HCEC 1CT (cell line): ENCODE measurements around the gene JUP.

Experiments
- DNase-seq: peaks from one replicate; pipeline ENCODE4 v3.0.0-alpha.2; 2017

JUP gene

GRCh38 chr17:41717408-41718286 lies 68.9 kb downstream of the JUP start:
- DNase-seq: no peak

- no peak for DNase-seq
Measured at GRCh38 chr17:41711669-41712400, 74.7 kb downstream of the JUP start, which contains the start of gene GAST. GAST (plus strand) TSS chr17:41712331; CDS start chr17:41715437, 3,106 bp downstream.

DNA sequence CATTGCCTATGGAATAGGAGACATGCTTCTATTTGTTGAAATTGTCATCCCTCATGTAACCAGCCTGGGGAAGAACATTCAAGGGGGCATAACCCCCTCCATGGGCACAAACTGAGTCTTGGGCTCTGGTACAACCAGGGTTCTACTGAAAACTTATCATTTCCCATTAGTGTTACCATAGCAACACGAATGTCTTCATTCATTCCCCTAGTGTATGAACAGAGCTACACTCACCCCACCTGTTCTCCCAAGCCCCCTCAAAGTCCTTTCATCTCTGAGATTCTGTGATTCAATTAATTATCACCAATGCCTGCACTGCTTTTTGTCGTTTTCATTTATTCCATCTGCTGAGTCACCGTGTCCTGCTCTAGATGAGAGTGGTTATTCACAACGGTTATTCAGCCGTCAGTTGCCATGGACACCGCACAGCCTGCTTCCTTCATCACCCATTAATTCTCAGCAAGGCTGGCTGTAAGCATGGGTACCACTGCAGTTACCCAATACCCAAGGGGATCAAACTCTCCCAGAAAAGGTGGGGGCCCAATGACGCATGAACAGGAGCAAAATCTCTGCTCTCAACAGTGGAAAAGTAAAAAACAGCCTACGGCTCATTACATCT lies 75.9 kb downstream of the JUP start:
- DNase-seq: peak; percentile 21

DNA sequence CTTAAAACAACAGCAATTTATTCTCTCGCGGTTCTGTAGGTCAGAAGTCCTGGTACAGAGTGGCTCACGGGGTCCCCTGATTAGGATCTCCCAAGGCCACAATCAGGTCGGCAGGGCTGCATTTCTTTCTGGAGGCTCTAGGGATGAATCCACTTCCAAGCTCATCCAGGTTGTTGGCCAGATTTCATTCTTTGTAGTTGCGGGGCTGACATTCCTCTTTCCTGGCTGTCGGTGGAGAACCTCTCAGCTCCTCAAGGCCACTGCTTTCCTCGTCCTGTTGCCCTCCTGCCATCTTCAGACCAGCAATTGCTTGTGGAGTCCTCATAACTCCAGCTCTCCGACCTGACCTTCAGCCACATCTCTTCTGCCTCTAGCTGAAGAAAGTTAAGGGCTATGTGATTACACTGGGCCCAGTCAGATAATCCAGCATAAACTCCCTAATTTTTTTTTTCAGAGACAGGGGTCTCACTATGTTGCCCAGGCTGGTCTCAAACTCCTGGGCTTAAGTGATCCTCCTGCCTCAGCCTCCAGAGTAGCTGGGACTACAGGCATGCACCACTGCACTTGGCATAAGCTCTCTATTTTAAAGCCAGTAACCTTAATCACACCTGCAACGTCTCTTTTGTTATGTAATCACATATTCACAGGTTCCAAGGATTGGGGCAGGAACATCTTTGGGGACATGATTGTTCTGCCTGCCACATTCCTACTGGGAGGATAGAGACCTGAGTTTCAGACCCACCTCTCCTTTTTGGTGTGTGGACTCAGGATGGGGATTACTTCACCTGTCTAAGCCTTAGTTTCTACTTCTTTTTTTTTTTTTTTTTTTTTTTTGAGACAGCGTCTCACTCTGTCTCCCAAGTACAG lies 78.5 kb downstream of the JUP start:
- DNase-seq: no peak

DNA sequence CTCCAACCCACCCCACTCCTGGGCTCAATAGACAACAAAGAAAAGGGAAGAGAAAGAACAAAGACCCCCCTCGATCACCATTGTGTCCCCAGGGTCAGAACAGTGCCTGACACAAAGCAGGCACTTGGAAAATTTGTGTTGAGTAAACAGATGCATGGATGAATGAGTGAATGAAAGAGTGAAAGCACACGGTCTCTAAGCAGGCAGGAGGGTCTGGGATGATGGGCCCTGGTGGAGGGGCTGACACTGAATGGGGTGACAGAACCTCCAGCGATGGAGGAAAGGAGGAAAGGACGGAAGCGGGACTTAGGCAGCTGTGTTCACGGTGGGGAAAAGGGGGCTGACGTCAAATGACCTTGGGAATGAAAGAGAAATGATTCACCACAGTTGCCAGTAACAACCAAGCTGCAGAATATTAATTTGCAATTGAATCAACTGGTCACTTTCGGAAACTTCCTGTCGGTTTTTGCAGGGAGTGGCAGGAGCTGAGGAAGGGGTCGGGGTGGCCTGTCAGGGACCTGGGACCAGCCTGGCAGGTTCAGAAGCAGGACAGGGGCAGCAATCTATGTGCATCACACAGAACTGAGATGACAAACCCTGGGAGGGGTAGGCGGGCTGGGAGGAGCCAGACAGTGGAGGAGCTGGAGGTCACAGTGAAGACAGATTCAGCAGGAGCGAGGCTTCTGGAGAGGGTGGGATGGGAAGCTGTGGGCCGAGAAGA lies 81.1 kb downstream of the JUP start:
- DNase-seq: peak; percentile 14
